ENCODE data around the gene CA9. TPM values are rescaled to one million over a fixed set of nuclear protein-coding genes. Genes with fewer than 3 reads are reported as not detected.
A peak's percentile ranks its signal among the peaks of the same experiment; 100 is the strongest.

The CA9 gene
- total and polyA plus RNA-seq, 3 experiments from 2014 or later, result 0.75 TPM; not detected in 2

- no peaks in the 10 kb centered on the region for H3K9me3 ChIP-seq (ENCODE audit: low read length)
- peak overlapping the region; percentile 47 to 94 (median 82) for H3K27ac Mint-ChIP-seq
- ChIA-PET CTCF (interaction anchor here (0.6 to 8.6 kb wide), 34 partner anchors 9 to 143 kb away, joined by 3 to 87 read pairs (median 8); partner anchors contain the start of genes ARHGEF39, CCDC107, CD72 and CREB3), POLR2A (interaction anchor here (0.6 to 1.6 kb wide), 7 partner anchors 29 to 1373 kb away, joined by 3 to 11 read pairs (median 4); partner anchors contain the start of genes CCDC107 and RMRP)
- H3K27ac ChIP-seq (ENCODE audit: low read depth, low read length), result no peak overlapping the region
- peaks cover 7 to 14% (median 13%) of the 10 kb centered on the region in 3 donors for H3K4me1 Mint-ChIP-seq
- H3K36me3 Mint-ChIP-seq, result peaks cover 0 to 7% (median 0%) of the 10 kb centered on the region in 3 donors
- H3K27me3 Mint-ChIP-seq, result no peaks in the 10 kb centered on the region
- no peaks in the 10 kb centered on the region for H3K27me3 ChIP-seq (ENCODE audit: insufficient read depth, low read length, poor library complexity, severe bottlenecking)
- no peaks in the 10 kb centered on the region for H3K9me3 Mint-ChIP-seq
- peak overlapping the region in 2 of 7 donors; percentile 17 to 48 for H3K4me3 Mint-ChIP-seq
- peaks cover 48% of the 10 kb centered on the region for H3K36me3 ChIP-seq (ENCODE audit: insufficient read depth, low read length)
- no peaks in the 10 kb centered on the region for H3K4me1 ChIP-seq (ENCODE audit: insufficient read depth, low read length)
- H3K4me3 ChIP-seq (ENCODE audit: low read length), result no peak overlapping the region
- DNase-seq, result peak; percentile 36 to 71 (median 56)
These were observed 22.9 kb downstream of the CA9 start for GRCh38 chr9:35696520-35697215.

GRCh38 chr9:35697486-35697885 lies 23.8 kb downstream of the CA9 start:
- POLR2A ChIA-PET, result interaction anchor here (1.3 kb wide), 1 partner anchor 94 kb away, joined by 5 read pairs; no protein-coding TSS in a partner anchor
- Histone ChIP-seq H3K4me1 (ENCODE audit: insufficient read depth, low read length) (no peaks in the 10 kb centered on the region), H3K27me3 (ENCODE audit: insufficient read depth, low read length, poor library complexity, severe bottlenecking) (no peaks in the 10 kb centered on the region), H3K27ac (ENCODE audit: low read depth, low read length) (no peak overlapping the region), H3K4me3 (ENCODE audit: low read length) (no peak overlapping the region), H3K36me3 (ENCODE audit: insufficient read depth, low read length) (peaks cover 55% of the 10 kb centered on the region), H3K9me3 (ENCODE audit: low read length) (no peaks in the 10 kb centered on the region)
- Mint-ChIP-seq H3K27me3 (no peaks in the 10 kb centered on the region), H3K27ac (peak overlapping the region in 3 of 8 donors; percentile 13 to 92 (median 47)), H3K4me1 (peaks cover 6 to 10% (median 9%) of the 10 kb centered on the region in 3 donors), H3K9me3 (no peaks in the 10 kb centered on the region), H3K36me3 (peaks cover 0 to 7% (median under 1%) of the 10 kb centered on the region in 3 donors), H3K4me3 (no peak overlapping the region)
- CTCF ChIA-PET, result interaction anchor here (0.9 to 8.6 kb wide), 26 partner anchors 9 to 128 kb away, joined by 3 to 87 read pairs (median 16); partner anchors contain the start of genes ARHGEF39, CCDC107, CREB3 and GBA2
- DNase-seq, result no peak

GRCh38 chr9:35698231-35698630 lies 24.5 kb downstream of the CA9 start:
- H3K4me3 ChIP-seq (ENCODE audit: low read length), result no peak overlapping the region
- POLR2A ChIA-PET, result no interaction called here
- H3K36me3 ChIP-seq (ENCODE audit: insufficient read depth, low read length), result peaks cover 62% of the 10 kb centered on the region
- no peaks in the 10 kb centered on the region for H3K4me1 ChIP-seq (ENCODE audit: insufficient read depth, low read length)
- CTCF ChIA-PET, result interaction anchor here (0.9 to 8.6 kb wide), 15 partner anchors 8 to 116 kb away, joined by 3 to 87 read pairs (median 22); partner anchors contain the start of genes ARHGEF39, CCDC107, CREB3 and RMRP
- Mint-ChIP-seq H3K9me3 (no peaks in the 10 kb centered on the region), H3K4me3 (no peak overlapping the region), H3K4me1 (peaks cover 6 to 10% (median 9%) of the 10 kb centered on the region in 3 donors), H3K27me3 (no peaks in the 10 kb centered on the region), H3K27ac (peak overlapping the region in 1 of 8 donors; percentile 13), H3K36me3 (peaks cover 0 to 11% (median 8%) of the 10 kb centered on the region in 3 donors)
- no peaks in the 10 kb centered on the region for H3K9me3 ChIP-seq (ENCODE audit: low read length)
- no peak for DNase-seq
- no peak overlapping the region for H3K27ac ChIP-seq (ENCODE audit: low read depth, low read length)
- no peaks in the 10 kb centered on the region for H3K27me3 ChIP-seq (ENCODE audit: insufficient read depth, low read length, poor library complexity, severe bottlenecking)

- ChIA-PET CTCF (interaction anchor here (0.9 to 1.9 kb wide), 2 partner anchors 39 to 88 kb away, joined by 3 to 6 read pairs; no protein-coding TSS in a partner anchor), POLR2A (no interaction called here)
- Mint-ChIP-seq H3K4me1 (peaks cover 6 to 10% (median 9%) of the 10 kb centered on the region in 3 donors), H3K27ac (no peak overlapping the region), H3K36me3 (peaks cover 4 to 26% (median 23%) of the 10 kb centered on the region in 3 donors), H3K9me3 (no peaks in the 10 kb centered on the region), H3K4me3 (no peak overlapping the region), H3K27me3 (no peaks in the 10 kb centered on the region)
- peaks cover 80% of the 10 kb centered on the region for H3K36me3 ChIP-seq (ENCODE audit: insufficient read depth, low read length)
- no peak overlapping the region for H3K4me3 ChIP-seq (ENCODE audit: low read length)
- no peaks in the 10 kb centered on the region for H3K4me1 ChIP-seq (ENCODE audit: insufficient read depth, low read length)
- H3K27me3 ChIP-seq (ENCODE audit: insufficient read depth, low read length, poor library complexity, severe bottlenecking), result no peaks in the 10 kb centered on the region
- no peaks in the 10 kb centered on the region for H3K9me3 ChIP-seq (ENCODE audit: low read length)
- H3K27ac ChIP-seq (ENCODE audit: low read depth, low read length), result no peak overlapping the region
- DNase-seq, result no peak
These were observed 26.3 kb downstream of the CA9 start for GRCh38 chr9:35700031-35700430.

- H3K27me3 Mint-ChIP-seq, result no peaks in the 10 kb centered on the region
- POLR2A ChIA-PET, result no interaction called here
- H3K9me3 Mint-ChIP-seq, result no peaks in the 10 kb centered on the region
These were observed 27.2 kb downstream of the CA9 start for GRCh38 chr9:35700942-35701341.

GRCh38 chr9:35702696-35703095 lies 29.0 kb downstream of the CA9 start:
- CTCF ChIA-PET, result interaction anchor here (1.3 to 1.6 kb wide), 2 partner anchors 45 to 94 kb away, joined by 4 to 5 read pairs; partner anchors contain the start of genes CCDC107 and RMRP
- peak overlapping the region in 3 of 8 donors; percentile 23 to 70 (median 58) for H3K27ac Mint-ChIP-seq
- H3K27me3 ChIP-seq (ENCODE audit: insufficient read depth, low read length, poor library complexity, severe bottlenecking), result no peaks in the 10 kb centered on the region
- no peaks in the 10 kb centered on the region for H3K9me3 ChIP-seq (ENCODE audit: low read length)
- peaks cover 99% of the 10 kb centered on the region for H3K36me3 ChIP-seq (ENCODE audit: insufficient read depth, low read length)
- H3K9me3 Mint-ChIP-seq, result no peaks in the 10 kb centered on the region
- no peaks in the 10 kb centered on the region for H3K4me1 ChIP-seq (ENCODE audit: insufficient read depth, low read length)
- DNase-seq, result no peak
- H3K27me3 Mint-ChIP-seq, result no peaks in the 10 kb centered on the region
- POLR2A ChIA-PET, result no interaction called here
- no peak overlapping the region for H3K4me3 Mint-ChIP-seq
- peaks cover 15 to 53% (median 26%) of the 10 kb centered on the region in 3 donors for H3K36me3 Mint-ChIP-seq
- no peak overlapping the region for H3K27ac ChIP-seq (ENCODE audit: low read depth, low read length)
- H3K4me3 ChIP-seq (ENCODE audit: low read length), result no peak overlapping the region
- H3K4me1 Mint-ChIP-seq, result peaks cover 0 to 1% (median 0%) of the 10 kb centered on the region in 3 donors

More at GRCh38 chr9:35700942-35701341, 27.2 kb downstream of the CA9 start:
- Histone ChIP-seq H3K4me1 (ENCODE audit: insufficient read depth, low read length) (no peaks in the 10 kb centered on the region), H3K27ac (ENCODE audit: low read depth, low read length) (no peak overlapping the region), H3K36me3 (ENCODE audit: insufficient read depth, low read length) (peaks cover 89% of the 10 kb centered on the region), H3K9me3 (ENCODE audit: low read length) (no peaks in the 10 kb centered on the region), H3K4me3 (ENCODE audit: low read length) (no peak overlapping the region), H3K27me3 (ENCODE audit: insufficient read depth, low read length, poor library complexity, severe bottlenecking) (no peaks in the 10 kb centered on the region)
- CTCF ChIA-PET, result interaction anchor here (0.9 to 1.9 kb wide), 3 partner anchors 40 to 89 kb away, joined by 3 to 6 read pairs (median 3); partner anchors contain the start of genes CCDC107 and RMRP
- no peak for DNase-seq
- H3K4me1 Mint-ChIP-seq, result peaks cover 6 to 10% (median 9%) of the 10 kb centered on the region in 3 donors
- H3K27ac Mint-ChIP-seq, result no peak overlapping the region
- peaks cover 4 to 35% (median 26%) of the 10 kb centered on the region in 3 donors for H3K36me3 Mint-ChIP-seq
- H3K4me3 Mint-ChIP-seq, result no peak overlapping the region

- Histone ChIP-seq H3K9me3 (ENCODE audit: low read length) (no peaks in the 10 kb centered on the region), H3K27me3 (ENCODE audit: insufficient read depth, low read length, poor library complexity, severe bottlenecking) (no peaks in the 10 kb centered on the region), H3K27ac (ENCODE audit: low read depth, low read length) (no peak overlapping the region), H3K4me3 (ENCODE audit: low read length) (no peak overlapping the region), H3K4me1 (ENCODE audit: insufficient read depth, low read length) (no peaks in the 10 kb centered on the region), H3K36me3 (ENCODE audit: insufficient read depth, low read length) (peaks cover 99% of the 10 kb centered on the region)
- no peak overlapping the region for H3K4me3 Mint-ChIP-seq
- peak overlapping the region in 2 of 8 donors; percentile 46 to 54 for H3K27ac Mint-ChIP-seq
- CTCF ChIA-PET, result interaction anchor here (0.8 to 5.5 kb wide), 3 partner anchors 8 to 95 kb away, joined by 3 to 33 read pairs (median 5); no protein-coding TSS in a partner anchor
- peaks cover 0 to 4% (median 1%) of the 10 kb centered on the region in 3 donors for H3K4me1 Mint-ChIP-seq
- DNase-seq, result no peak
- H3K36me3 Mint-ChIP-seq, result peaks cover 16 to 67% (median 32%) of the 10 kb centered on the region in 3 donors
- H3K9me3 Mint-ChIP-seq, result no peaks in the 10 kb centered on the region
- peaks cover 0 to 2% of the 10 kb centered on the region in 2 donors for H3K27me3 Mint-ChIP-seq
- POLR2A ChIA-PET, result no interaction called here
These were observed 30.4 kb downstream of the CA9 start for GRCh38 chr9:35703906-35704672.
